Prostate gland (tissue), 2 donors: Measurements from ENCODE around the gene LIMK1.
A peak's percentile ranks its signal among the peaks of the same experiment; 100 is the strongest.

Source experiments
- CTCF ChIP-seq, 4 experiments: fragments of 200-600 bp in 2 of 4; fragments of 450-650 bp in 2 of 4; sonication (generic) in 2 of 4; IDR thresholded peaks; 1 replicate in 3 of 4; 2 replicates in 1 of 4; pipeline ENCODE4 v1.5.1; 2016 to 2019; ENCODE audit warnings: antibody characterized with exemption in 4 of 4, mild to moderate bottlenecking in 2 of 4, moderate library complexity in 2 of 4
- POLR2A ChIP-seq: fragments of 450-650 bp; IDR thresholded peaks from one replicate; pipeline ENCODE4 v1.6.1; 2016; ENCODE audit warnings: antibody characterized with exemption, mild to moderate bottlenecking
- POLR2AphosphoS5 ChIP-seq: sonication (generic); formaldehyde crosslinking; IDR thresholded peaks from one replicate; pipeline ENCODE4 v1.6.1; 2017; ENCODE audit warnings: antibody characterized with exemption

- no peak for TF ChIP-seq CTCF (IDR thresholded peaks at IDR 0.05)
- TF ChIP-seq POLR2A: peak; percentile 67
- peak; percentile 95 for TF ChIP-seq POLR2AphosphoS5
Observed at GRCh38 chr7:74061840-74062539, 21.6 kb upstream of the LIMK1 start.
